ENCODE data around the gene PRMT1.
"Not testable (repeated sequence)": the region's sequence is repeated elsewhere in the genome, so short reads cannot be mapped to it uniquely, and the experiment has no call there.

Gene PRMT1

GRCh38 chr19:49677231-49677900 lies at the start of gene PRMT1:
PRMT1 (plus strand) TSS chr19:49677271; CDS start chr19:49677281, 10 bp downstream.
- peak; percentile 62 for DNase-seq

- no peak for DNase-seq
Observed at GRCh38 chr19:49629659-49630058, 47.4 kb upstream of the PRMT1 start.

- DNase-seq = no peak
Observed at GRCh38 chr19:49631014-49631588, 46.0 kb upstream of the PRMT1 start.

GRCh38 chr19:49631610-49632192 lies 45.4 kb upstream of the PRMT1 start:
- DNase-seq = no peak

- no peak for DNase-seq
Observed at GRCh38 chr19:49632576-49632975, 44.5 kb upstream of the PRMT1 start.

- DNase-seq = not testable (repeated sequence)
Observed at GRCh38 chr19:49633273-49633672, 43.8 kb upstream of the PRMT1 start.

GRCh38 chr19:49635530-49636232 lies 41.4 kb upstream of the PRMT1 start:
- no peak for DNase-seq

- DNase-seq = no peak
Observed at GRCh38 chr19:49636233-49636932, 40.7 kb upstream of the PRMT1 start.

- no peak for DNase-seq
Observed at GRCh38 chr19:49637821-49638738, 39.0 kb upstream of the PRMT1 start.

GRCh38 chr19:49639401-49640112 lies 37.5 kb upstream of the PRMT1 start:
- DNase-seq = no peak

- DNase-seq = peak; percentile 100
Observed at GRCh38 chr19:49640113-49640898, 36.8 kb upstream of the PRMT1 start, which contains the start of gene RRAS. RRAS (minus strand) TSS chr19:49640143; CDS start chr19:49640098, 45 bp downstream.

GRCh38 chr19:49641688-49642491 lies 35.2 kb upstream of the PRMT1 start, which contains the start of gene SCAF1:
SCAF1 (plus strand) TSS chr19:49642209; CDS start chr19:49645027, 2,818 bp downstream.
- DNase-seq = peak; percentile 100

GRCh38 chr19:49642492-49643035 lies 34.5 kb upstream of the PRMT1 start:
- no peak for DNase-seq

GRCh38 chr19:49643466-49643865 lies 33.6 kb upstream of the PRMT1 start:
- no peak for DNase-seq

GRCh38 chr19:49645592-49645991 lies 31.5 kb upstream of the PRMT1 start:
- DNase-seq = no peak

- no peak for DNase-seq
Observed at GRCh38 chr19:49645995-49646394, 31.1 kb upstream of the PRMT1 start.

GRCh38 chr19:49646586-49646985 lies 30.5 kb upstream of the PRMT1 start:
- no peak for DNase-seq

GRCh38 chr19:49651029-49651819 lies 25.8 kb upstream of the PRMT1 start:
- no peak for DNase-seq

Data from CD4-positive, alpha-beta T cell treated with Interferon gamma for 1 hour (primary cell).